ENCODE data around the gene ERMARD.

Gene ERMARD

GRCh38 chr6:169827290-169827717 lies 75.9 kb downstream of the ERMARD start:
- no peak for DNase-seq

DNA sequence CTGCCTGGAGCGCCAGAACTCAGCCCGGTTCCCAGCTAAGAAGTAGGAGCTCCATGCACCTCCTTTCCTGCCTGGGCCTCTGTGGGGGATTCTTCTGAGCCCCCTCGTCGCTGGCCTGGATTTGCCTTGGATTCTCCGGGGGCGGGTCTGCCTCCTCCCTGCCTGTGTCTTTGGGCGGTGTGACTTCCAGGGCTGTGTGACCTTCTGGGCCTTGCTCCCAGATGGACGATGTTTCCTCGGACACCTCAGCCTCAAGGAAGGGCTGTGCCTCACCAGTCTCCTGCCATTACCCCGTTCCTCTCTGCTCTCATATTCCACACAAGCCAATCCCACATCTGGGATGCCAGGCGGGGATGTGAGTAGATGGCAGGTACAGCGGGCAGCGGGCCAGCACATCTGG lies 76.8 kb downstream of the ERMARD start:
- no peak for DNase-seq

- DNase-seq = no peak
Measured at GRCh38 chr6:169829786-169830185, 78.4 kb downstream of the ERMARD start.

DNA sequence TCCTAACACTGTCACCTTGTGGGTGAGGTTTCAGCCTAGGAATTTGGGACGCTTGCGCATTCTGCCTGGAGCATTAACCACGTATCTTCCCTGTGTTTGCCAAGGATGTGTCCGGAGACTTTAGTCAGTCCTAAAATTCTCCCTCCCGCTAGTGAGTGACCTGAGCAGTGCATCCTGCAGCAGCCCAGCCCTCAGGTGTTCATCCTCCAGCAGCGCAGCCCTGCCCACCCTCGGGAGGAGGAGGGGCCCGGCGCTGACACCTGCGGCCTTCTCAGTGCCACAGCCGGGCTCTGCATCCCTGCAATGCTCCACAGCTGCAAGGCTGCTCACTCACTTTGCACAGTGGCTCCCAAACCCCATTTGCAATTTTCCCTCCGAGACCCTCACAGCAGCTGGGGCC lies 79.5 kb downstream of the ERMARD start:
- no peak for DNase-seq
